Neuronal stem cell (in vitro differentiated cells): ENCODE measurements around the gene ANKMY2.

Source experiments
- DNase-seq: peaks from one replicate; pipeline ENCODE4 v3.0.0-alpha.2; 2013; ENCODE audit warnings: low spot score
- H2AFZ ChIP-seq: one replicate; pipeline ENCODE4 v1.6.1; 2013; ENCODE audit warnings: mild to moderate bottlenecking, low read length, inconsistent platforms
- H2AK5ac ChIP-seq: 2 replicates; pipeline ENCODE4 v1.6.1; 2013; ENCODE audit warnings: low read depth, mild to moderate bottlenecking, inconsistent platforms, low read length, moderate library complexity, mixed read lengths
- H2BK120ac ChIP-seq: 2 replicates; pipeline ENCODE4 v1.6.1; 2013; ENCODE audit warnings: low read depth, mild to moderate bottlenecking, inconsistent platforms, low read length, moderate library complexity, mixed read lengths
- H2BK12ac ChIP-seq: one replicate; pipeline ENCODE4 v1.6.1; 2013; ENCODE audit warnings: low read length, inconsistent platforms
- H2BK15ac ChIP-seq: 2 replicates; pipeline ENCODE4 v1.6.1; 2013; ENCODE audit warnings: mild to moderate bottlenecking, low read length, inconsistent platforms, mixed read lengths
- H2BK5ac ChIP-seq: one replicate; pipeline ENCODE4 v1.6.1; 2013; ENCODE audit warnings: inconsistent platforms, mild to moderate bottlenecking, low read length, moderate library complexity
- H3K14ac ChIP-seq: one replicate; pipeline ENCODE4 v1.6.1; 2013; ENCODE audit warnings: low read length, inconsistent platforms
- H3K18ac ChIP-seq: 2 replicates; pipeline ENCODE4 v1.6.1; 2013; ENCODE audit warnings: low read length, inconsistent platforms
- H3K23ac ChIP-seq: 2 replicates; pipeline ENCODE4 v1.6.1; 2013; ENCODE audit warnings: low read depth, mild to moderate bottlenecking, mixed read lengths, low read length, inconsistent platforms; ENCODE audit not compliant: poor library complexity
- H3K27ac ChIP-seq: replicated peaks from 3 replicates; pipeline ENCODE4 v1.5.1; 2013; ENCODE audit warnings: low read length, inconsistent platforms
- H3K27me3 ChIP-seq, 3 experiments: 2 replicates each; pipeline ENCODE4 v1.6.1; 2013; ENCODE audit warnings: low read length in 3 of 3, mild to moderate bottlenecking in 2 of 3, inconsistent platforms in 1 of 3, low read depth in 1 of 3, mixed read lengths in 1 of 3, moderate library complexity in 1 of 3; ENCODE audit not compliant: control insufficient read depth in 3 of 3, insufficient read depth in 3 of 3
- H3K36me3 ChIP-seq, 2 donors: replicated peaks in 1 of 2; 2 replicates each; pipeline ENCODE4 v1.6.1; 2013; ENCODE audit warnings: low read length in 2 of 2; ENCODE audit not compliant: control insufficient read depth in 2 of 2, insufficient read depth in 2 of 2
- H3K4ac ChIP-seq: 2 replicates; pipeline ENCODE4 v1.6.1; 2013; ENCODE audit warnings: inconsistent platforms, mild to moderate bottlenecking, low read length, moderate library complexity
- H3K4me1 ChIP-seq, 2 donors: 1 replicate in 1 of 2; 2 replicates in 1 of 2; pipeline ENCODE4 v1.6.1; 2013; ENCODE audit warnings: low read length in 2 of 2, low read depth in 1 of 2; ENCODE audit not compliant: control insufficient read depth in 2 of 2, insufficient read depth in 1 of 2
- H3K4me2 ChIP-seq: one replicate; pipeline ENCODE4 v1.6.1; 2013; ENCODE audit warnings: mild to moderate bottlenecking, low read length, inconsistent platforms; ENCODE audit not compliant: insufficient read depth, poor library complexity, severe bottlenecking
- H3K4me3 ChIP-seq, 2 donors: 2 replicates each; pipeline ENCODE4 v1.5.1; 2013; ENCODE audit warnings: low read length in 2 of 2, mild to moderate bottlenecking in 2 of 2, inconsistent platforms in 1 of 2, moderate library complexity in 1 of 2
- H3K79me1 ChIP-seq: one replicate; pipeline ENCODE4 v1.6.1; 2013; ENCODE audit warnings: low read depth, mild to moderate bottlenecking, inconsistent platforms, low read length, moderate library complexity
- H3K9ac ChIP-seq: one replicate; pipeline ENCODE4 v1.6.1; 2013; ENCODE audit warnings: mild to moderate bottlenecking, low read depth, low read length, inconsistent platforms; ENCODE audit not compliant: poor library complexity
- H3K9me3 ChIP-seq, 2 donors: replicated peaks in 1 of 2; 2 replicates each; pipeline versions ENCODE3 to v1.6.1; 2013; ENCODE audit warnings: low read length in 2 of 2, mild to moderate bottlenecking in 2 of 2, inconsistent platforms in 1 of 2, low read depth in 1 of 2, mixed read lengths in 1 of 2, moderate library complexity in 1 of 2; ENCODE audit not compliant: control insufficient read depth in 2 of 2, insufficient read depth in 1 of 2
- H4K8ac ChIP-seq: one replicate; pipeline ENCODE4 v1.6.1; 2013; ENCODE audit warnings: low read depth, mild to moderate bottlenecking, inconsistent platforms, low read length, moderate library complexity
- H4K91ac ChIP-seq: one replicate; pipeline ENCODE4 v1.6.1; 2013; ENCODE audit warnings: low read length, low read depth, mild to moderate bottlenecking, inconsistent platforms; ENCODE audit not compliant: poor library complexity
- WGBS, 2 donors: extraction: QIAGEN DNeasy Blood & Tissue Kit; methylation state at CpG; one replicate each; pipeline ENCODE4 v1.1.7; 2013; ENCODE audit warnings: missing lambda C conversion rate in 2 of 2, mixed read lengths in 1 of 2; ENCODE audit not compliant: insufficient read length in 2 of 2, insufficient replicate concordance in 1 of 2; ENCODE audit errors: extremely low coverage in 2 of 2; 5-methylcytosine and 5-hydroxymethylcytosine counted together

The ANKMY2 gene

DNA sequence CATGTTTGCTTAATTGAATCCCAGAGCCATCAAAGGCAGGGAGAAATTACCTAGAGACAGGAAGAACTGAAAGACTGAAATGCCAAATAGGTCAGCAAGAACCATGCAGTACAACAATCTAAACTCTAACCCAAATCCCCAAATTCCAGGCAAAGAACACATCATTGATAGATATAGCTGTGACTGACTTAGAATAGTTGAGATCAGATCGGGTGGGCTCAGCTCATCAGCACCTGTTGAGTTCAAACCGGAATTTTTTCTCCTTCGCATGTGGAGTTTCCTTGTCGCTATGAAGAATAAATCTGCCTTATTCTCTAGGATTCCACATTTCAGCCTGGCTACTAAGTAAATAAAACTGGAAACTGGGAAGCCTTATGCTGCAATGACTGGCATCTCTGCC is 1.4 kb downstream of the ANKMY2 start:
- Histone ChIP-seq H2BK12ac (no peak overlapping the region), H2BK15ac (no peak overlapping the region), H3K27ac (no peak overlapping the region), H3K36me3 (peaks cover 0 to 13% of the 10 kb centered on the region in 2 donors), H3K4me1 (peaks cover 10 to 24% of the 10 kb centered on the region in 2 donors), H3K9me3 (no peaks in the 10 kb centered on the region), H3K23ac (no peak overlapping the region), H2AK5ac (no peak overlapping the region), H3K14ac (no peak overlapping the region), H3K4me2 (peak overlapping the region; percentile 78), H3K4ac (no peak overlapping the region), H2BK120ac (no peak overlapping the region), H3K9ac (no peak overlapping the region), H3K4me3 (peak overlapping the region; percentile 90 to 98), H2BK5ac (no peak overlapping the region), H4K8ac (no peak overlapping the region), H2AFZ (peak overlapping the region; percentile 96), H3K79me1 (peaks cover 5% of the 10 kb centered on the region), H3K18ac (no peak overlapping the region), H4K91ac (no peak overlapping the region), H3K27me3 (no peaks in the 10 kb centered on the region)
- no peak for DNase-seq
- no CpG with 5 or more reads among the region's 4 CpGs for WGBS, 2 donors

DNA sequence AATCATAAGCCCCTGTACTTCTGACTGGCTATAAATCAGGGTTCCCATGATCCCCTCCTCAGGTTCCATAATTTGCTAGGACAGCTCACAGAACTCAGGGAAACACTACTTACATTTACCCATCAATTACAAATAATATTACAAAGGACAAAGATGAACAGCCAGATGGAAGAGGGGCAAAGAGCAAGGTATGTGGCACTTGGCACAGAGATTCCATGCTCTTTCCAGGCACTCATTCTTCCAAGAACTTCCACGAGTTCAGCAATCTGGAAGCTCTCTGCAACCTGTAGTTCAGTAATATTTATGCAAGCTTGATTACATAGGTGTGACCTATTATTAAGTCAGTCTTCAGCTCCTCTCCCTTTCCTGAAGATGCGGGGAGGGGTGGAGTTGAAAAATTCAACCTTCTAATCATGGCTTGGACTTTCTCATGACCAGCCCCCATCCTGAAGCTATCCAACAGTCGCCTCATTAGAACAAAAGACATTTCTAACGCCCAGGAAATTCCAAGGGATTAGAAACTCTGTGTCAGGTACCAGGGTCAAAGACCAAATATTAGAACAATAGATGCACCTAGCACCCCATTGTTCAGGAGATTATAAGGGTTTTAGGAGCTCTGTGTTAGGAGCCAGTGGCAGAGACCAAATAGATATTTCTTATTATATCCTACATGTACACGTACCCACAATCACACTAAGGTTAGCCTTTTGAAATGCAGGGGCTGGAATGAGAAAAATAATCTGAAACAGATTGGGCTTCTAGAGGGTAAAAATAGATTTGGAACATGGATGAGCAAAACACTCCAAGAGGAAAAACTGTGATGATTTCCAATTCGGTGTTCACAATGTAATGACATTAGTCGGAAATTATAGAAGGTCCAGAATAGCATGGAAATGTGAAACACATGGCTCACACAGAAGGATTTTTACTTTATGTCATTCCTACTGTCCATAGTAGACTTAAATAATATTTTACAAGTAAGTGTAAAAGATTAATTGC is 7.0 kb downstream of the ANKMY2 start:
- no peak overlapping the region for H4K91ac ChIP-seq
- H3K14ac ChIP-seq, result no peak overlapping the region
- no peak overlapping the region for H3K9ac ChIP-seq
- peaks cover 1 to 42% of the 10 kb centered on the region in 2 donors for H3K36me3 ChIP-seq
- H2BK5ac ChIP-seq, result no peak overlapping the region
- no peaks in the 10 kb centered on the region for H3K27me3 ChIP-seq
- H3K9me3 ChIP-seq, result no peaks in the 10 kb centered on the region
- no peak overlapping the region for H2AK5ac ChIP-seq
- peak overlapping the region; percentile 37 for H3K27ac ChIP-seq
- no peak overlapping the region for H2BK12ac ChIP-seq
- H3K4me2 ChIP-seq, result no peak overlapping the region
- no peak for DNase-seq
- H4K8ac ChIP-seq, result no peak overlapping the region
- peaks cover 0 to 12% of the 10 kb centered on the region in 2 donors for H3K4me1 ChIP-seq
- H3K4me3 ChIP-seq, result no peak overlapping the region
- no peak overlapping the region for H2BK120ac ChIP-seq
- no peak overlapping the region for H3K4ac ChIP-seq
- peaks cover 2% of the 10 kb centered on the region for H3K79me1 ChIP-seq
- H3K18ac ChIP-seq, result no peak overlapping the region
- no CpG with 5 or more reads among the region's 7 CpGs for WGBS, 2 donors
- no peak overlapping the region for H2AFZ ChIP-seq
- H3K23ac ChIP-seq, result no peak overlapping the region
- H2BK15ac ChIP-seq, result no peak overlapping the region

- Histone ChIP-seq H4K8ac (no peak overlapping the region), H3K4me3 (no peak overlapping the region), H3K27me3 (no peaks in the 10 kb centered on the region), H4K91ac (no peak overlapping the region), H3K4me2 (no peak overlapping the region), H3K18ac (no peak overlapping the region), H3K27ac (no peak overlapping the region), H3K4me1 (peaks cover 0 to 10% of the 10 kb centered on the region in 2 donors), H2BK120ac (no peak overlapping the region), H3K36me3 (peaks cover 1 to 46% of the 10 kb centered on the region in 2 donors), H3K14ac (no peak overlapping the region), H2BK5ac (no peak overlapping the region), H2AFZ (no peak overlapping the region), H3K4ac (no peak overlapping the region), H3K9me3 (no peaks in the 10 kb centered on the region), H3K23ac (no peak overlapping the region), H2AK5ac (no peak overlapping the region), H2BK12ac (no peak overlapping the region), H2BK15ac (no peak overlapping the region), H3K79me1 (peaks cover 2% of the 10 kb centered on the region), H3K9ac (no peak overlapping the region)
- DNase-seq, result no peak
- WGBS, 2 donors, result no CpG with 5 or more reads among the region's 5 CpGs
These were observed 8.2 kb downstream of the ANKMY2 start for GRCh38 chr7:16637379-16637778.

DNA sequence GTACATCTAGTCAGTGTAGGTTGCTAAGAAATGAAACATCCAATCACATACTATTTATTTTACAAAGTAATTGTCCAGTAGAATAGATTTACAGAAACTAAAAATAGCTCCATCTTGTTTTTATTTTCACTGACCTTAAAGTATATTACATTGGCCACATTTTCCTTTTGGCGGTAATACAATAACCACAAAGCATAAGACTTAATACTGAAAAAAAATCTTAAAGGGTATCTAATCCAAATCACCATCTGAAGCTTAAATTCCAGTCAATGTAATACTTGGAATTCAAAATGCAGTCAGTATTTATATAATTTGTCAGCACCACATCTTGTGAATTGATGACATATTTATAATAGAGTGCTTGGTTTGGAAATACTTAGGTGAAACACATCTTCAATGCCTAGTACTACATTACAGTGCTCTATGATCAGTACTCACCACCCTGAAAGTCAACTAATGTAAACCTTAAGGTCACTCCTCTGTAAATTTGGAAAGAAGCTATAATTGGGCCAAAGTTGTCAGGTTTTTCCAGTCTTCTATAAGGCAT is 8.9 kb downstream of the ANKMY2 start:
- H3K23ac ChIP-seq, result no peak overlapping the region
- H3K4ac ChIP-seq, result no peak overlapping the region
- DNase-seq, result no peak
- H2BK12ac ChIP-seq, result no peak overlapping the region
- no CpG with 5 or more reads among the region's 1 CpG for WGBS, 2 donors
- no peak overlapping the region for H4K8ac ChIP-seq
- no peak overlapping the region for H3K9ac ChIP-seq
- H2BK5ac ChIP-seq, result no peak overlapping the region
- H3K79me1 ChIP-seq, result peaks cover 2% of the 10 kb centered on the region
- H3K27ac ChIP-seq, result no peak overlapping the region
- H3K4me2 ChIP-seq, result no peak overlapping the region
- no peak overlapping the region for H4K91ac ChIP-seq
- H3K9me3 ChIP-seq, result no peaks in the 10 kb centered on the region
- H3K18ac ChIP-seq, result no peak overlapping the region
- no peak overlapping the region for H3K4me3 ChIP-seq
- no peak overlapping the region for H2AFZ ChIP-seq
- no peak overlapping the region for H3K14ac ChIP-seq
- peaks cover 0 to 10% of the 10 kb centered on the region in 2 donors for H3K4me1 ChIP-seq
- H3K36me3 ChIP-seq, result peaks cover 1 to 52% of the 10 kb centered on the region in 2 donors
- H3K27me3 ChIP-seq, result no peaks in the 10 kb centered on the region
- no peak overlapping the region for H2AK5ac ChIP-seq
- no peak overlapping the region for H2BK120ac ChIP-seq
- H2BK15ac ChIP-seq, result no peak overlapping the region
